GM10847 (cell line): Measurements from ENCODE around the gene APOA5.
A peak's percentile ranks its signal among the peaks of the same experiment; 100 is the strongest.

Source experiments
- POLR2A ChIP-seq: IDR thresholded peaks from 2 replicates; pipeline ENCODE4 v1.6.1; 2011; ENCODE audit not compliant: insufficient read length; ENCODE audit errors: extremely low read depth

APOA5 gene, protein sequence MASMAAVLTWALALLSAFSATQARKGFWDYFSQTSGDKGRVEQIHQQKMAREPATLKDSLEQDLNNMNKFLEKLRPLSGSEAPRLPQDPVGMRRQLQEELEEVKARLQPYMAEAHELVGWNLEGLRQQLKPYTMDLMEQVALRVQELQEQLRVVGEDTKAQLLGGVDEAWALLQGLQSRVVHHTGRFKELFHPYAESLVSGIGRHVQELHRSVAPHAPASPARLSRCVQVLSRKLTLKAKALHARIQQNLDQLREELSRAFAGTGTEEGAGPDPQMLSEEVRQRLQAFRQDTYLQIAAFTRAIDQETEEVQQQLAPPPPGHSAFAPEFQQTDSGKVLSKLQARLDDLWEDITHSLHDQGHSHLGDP

DNA sequence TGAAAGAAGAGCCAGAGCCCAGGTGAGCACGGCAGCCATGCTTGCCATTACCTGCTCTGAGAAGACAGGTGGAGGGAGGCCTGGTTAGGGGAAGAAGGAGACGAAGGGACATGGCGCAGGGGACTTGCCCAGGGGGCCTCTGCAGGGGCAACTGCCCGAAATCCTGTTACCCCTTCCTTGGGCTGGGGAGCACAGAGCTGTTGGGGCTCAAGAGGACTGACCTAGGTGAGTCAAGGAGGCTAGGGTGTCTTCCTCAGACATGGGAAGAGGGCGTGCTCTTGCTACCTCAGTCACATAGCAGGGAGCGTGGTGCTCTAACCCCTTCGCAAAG lies at the start of gene APOA5:
Gene APOA5 (minus strand): TSS at position 67 of the 331 bp plus-strand sequence. CDS start 19 bp downstream, at position 48.
- no peak for TF ChIP-seq POLR2A

DNA sequence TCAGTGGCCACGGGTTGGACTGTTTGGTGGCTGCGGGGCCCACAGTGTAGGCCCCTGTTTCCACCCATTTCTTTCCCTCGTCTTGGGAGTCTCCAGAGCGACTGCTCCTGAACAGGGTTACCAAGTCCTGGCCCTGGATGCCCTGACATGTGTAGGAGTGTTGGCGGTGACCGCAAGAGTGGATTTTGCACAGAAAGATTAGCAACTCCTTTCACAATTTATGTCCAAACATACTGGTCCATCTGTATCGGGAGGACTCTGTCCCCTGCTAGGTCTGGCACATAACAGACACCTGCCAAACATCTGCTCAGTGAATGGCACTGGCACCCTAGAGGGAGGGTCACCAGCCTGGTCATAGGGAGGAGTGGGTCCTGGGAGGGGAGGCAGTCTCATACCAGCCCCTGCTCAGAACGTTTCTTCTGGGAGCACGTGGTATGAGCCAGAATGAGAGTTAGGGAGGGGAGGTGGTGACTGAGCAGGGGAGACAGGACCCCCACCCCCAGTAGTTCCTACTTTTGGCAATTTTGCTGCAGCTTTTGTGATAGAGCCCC lies 49.1 kb upstream of the APOA5 start:
- no peak for TF ChIP-seq POLR2A

GRCh38 chr11:116840224-116840745 lies 48.6 kb upstream of the APOA5 start:
- no peak for TF ChIP-seq POLR2A

DNA sequence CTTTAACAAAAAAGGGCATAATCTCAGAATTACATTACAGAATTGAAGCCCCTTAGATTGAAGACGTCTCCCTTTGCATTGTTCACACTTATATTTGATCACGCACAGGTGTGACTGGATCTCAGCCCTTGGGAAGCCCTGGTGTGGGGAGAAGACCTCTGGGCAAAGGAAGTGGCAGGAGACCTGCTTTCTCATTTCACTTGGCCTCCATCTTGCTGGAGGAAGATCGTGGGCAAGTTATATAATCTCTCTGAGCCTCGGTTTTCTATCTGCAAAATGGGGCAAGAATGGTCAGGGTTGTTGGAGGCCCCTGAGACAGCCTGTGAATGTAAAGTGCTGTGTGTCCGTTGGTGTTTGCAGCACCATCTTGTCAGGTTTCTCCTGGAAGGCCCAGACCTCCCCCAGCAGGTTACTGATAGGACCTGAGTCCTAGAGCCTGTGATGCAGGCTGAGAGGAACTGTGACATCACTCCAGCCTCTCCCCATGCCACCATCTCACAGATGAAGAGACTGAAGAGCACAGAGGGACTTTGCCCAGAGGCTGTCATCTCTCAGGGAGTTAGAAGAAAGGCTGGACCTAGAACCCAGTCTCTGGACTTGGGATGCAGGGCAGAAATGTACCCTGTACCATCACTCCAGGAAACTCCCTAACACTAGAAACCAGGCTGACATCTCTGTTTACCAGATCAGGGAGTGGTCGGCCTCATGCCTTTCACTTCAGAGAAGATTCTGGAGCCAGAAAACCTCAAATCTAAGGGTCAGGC lies 46.8 kb upstream of the APOA5 start:
- no peak for TF ChIP-seq POLR2A

DNA sequence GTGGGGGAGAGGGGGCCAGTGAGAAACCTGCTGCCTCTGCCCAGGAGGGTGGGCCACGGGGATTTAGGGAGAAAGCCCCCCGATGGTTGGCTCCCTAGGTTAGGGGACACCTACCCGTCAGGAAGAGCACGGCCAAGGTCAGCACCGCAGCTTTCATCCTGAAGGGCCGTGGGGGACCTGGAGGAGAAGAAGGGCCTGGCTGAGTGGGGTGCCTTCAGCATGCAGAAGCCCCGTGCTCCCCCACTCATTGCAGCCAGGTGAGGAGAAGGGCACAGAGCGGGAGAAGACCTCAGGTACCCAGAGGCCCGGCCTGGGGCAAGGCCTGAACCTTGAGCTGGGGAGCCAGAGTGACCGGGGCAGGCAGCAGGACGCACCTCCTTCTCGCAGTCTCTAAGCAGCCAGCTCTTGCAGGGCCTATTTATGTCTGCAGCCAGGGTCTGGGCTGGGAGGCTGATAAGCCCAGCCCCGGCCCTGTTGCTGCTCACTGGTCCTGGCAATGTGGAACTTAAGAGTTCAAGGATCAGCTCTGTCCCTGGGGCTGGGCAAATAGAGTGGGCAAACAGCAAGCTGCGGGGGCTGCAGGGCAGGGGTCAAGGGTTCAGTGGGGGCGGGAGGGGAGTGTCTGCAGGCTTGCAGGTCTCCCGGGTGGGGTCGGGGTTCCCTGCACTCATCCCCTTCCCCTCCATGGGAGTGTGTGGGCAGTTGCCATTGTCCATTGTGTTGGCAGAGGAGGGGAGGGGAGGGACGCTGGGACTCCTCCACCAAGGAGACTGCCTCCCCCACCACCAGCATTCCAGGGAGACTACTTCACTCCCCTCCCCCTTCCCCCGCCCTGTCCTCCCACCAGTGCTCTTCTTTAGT lies 45.8 kb upstream of the APOA5 start, which contains the start of gene APOA1:
Gene APOA1 (minus strand): TSS at position 392 of the 861 bp plus-strand sequence. CDS start 235 bp downstream, at position 157.
- TF ChIP-seq POLR2A, result no peak

DNA sequence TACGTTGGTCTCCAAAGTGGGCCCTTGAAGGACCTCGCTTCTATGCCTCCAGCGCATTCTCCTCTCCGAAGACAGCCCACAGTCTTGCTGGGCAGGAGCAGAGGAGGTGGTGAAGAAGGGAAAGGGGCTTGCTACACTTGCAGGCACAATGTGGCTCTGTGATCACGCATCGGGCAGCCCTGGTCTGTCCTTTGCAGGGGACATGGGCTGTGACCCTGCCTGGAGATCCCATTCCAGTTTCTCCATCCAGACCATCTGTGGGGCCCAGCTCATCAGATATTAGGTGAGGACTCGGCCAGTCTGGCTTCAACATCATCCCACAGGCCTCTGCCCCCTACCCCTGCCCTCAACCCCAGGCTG lies 44.9 kb upstream of the APOA5 start:
- TF ChIP-seq POLR2A, result no peak

- TF ChIP-seq POLR2A, result peak; percentile 31
These were observed 44.3 kb upstream of the APOA5 start for GRCh38 chr11:116835791-116836631.

- no peak for TF ChIP-seq POLR2A
These were observed 43.5 kb upstream of the APOA5 start for GRCh38 chr11:116835042-116835772.

- TF ChIP-seq POLR2A, result no peak
These were observed 42.3 kb upstream of the APOA5 start for GRCh38 chr11:116833816-116834534.

- TF ChIP-seq POLR2A, result no peak
These were observed 41.8 kb upstream of the APOA5 start for GRCh38 chr11:116833491-116833815.

- TF ChIP-seq POLR2A, result no peak
These were observed 40.9 kb upstream of the APOA5 start for GRCh38 chr11:116832350-116833290.

DNA sequence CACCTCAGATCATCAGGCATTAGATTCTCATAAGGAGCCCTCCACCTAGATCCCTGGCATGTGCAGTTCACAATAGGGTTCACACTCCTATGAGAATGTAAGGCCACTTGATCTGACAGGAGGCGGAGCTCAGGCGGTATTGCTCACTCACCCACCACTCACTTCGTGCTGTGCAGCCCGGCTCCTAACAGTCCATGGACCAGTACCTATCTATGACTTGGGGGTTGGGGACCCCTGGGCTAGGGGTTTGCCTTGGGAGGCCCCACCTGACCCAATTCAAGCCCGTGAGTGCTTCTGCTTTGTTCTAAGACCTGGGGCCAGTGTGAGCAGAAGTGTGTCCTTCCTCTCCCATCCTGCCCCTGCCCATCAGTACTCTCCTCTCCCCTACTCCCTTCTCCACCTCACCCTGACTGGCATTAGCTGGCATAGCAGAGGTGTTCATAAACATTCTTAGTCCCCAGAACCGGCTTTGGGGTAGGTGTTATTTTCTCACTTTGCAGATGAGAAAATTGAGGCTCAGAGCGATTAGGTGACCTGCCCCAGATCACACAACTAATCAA lies 40.2 kb upstream of the APOA5 start:
- TF ChIP-seq POLR2A, result no peak
